HUES64 (cell line): ENCODE data around the gene RNF31.
A peak's percentile ranks its signal among the peaks of the same experiment; 100 is the strongest.

Experiments
- H3K27ac ChIP-seq: 2 replicates; pipeline ENCODE4 v1.7.0; 2013; ENCODE audit warnings: low read depth, low read length, inconsistent platforms
- H3K27me3 ChIP-seq: 2 replicates; pipeline ENCODE4 v1.6.1; 2013; ENCODE audit warnings: mild to moderate bottlenecking, low read length; ENCODE audit not compliant: insufficient read depth
- H3K36me3 ChIP-seq: 2 replicates; pipeline ENCODE4 v1.6.1; 2013; ENCODE audit warnings: mild to moderate bottlenecking, low read length; ENCODE audit not compliant: insufficient read depth
- H3K4me1 ChIP-seq: 2 replicates; pipeline ENCODE4 v1.6.1; 2013; ENCODE audit warnings: mild to moderate bottlenecking, low read length, moderate library complexity; ENCODE audit not compliant: insufficient read depth
- H3K4me3 ChIP-seq: 2 replicates; pipeline ENCODE4 v1.5.1; 2013; ENCODE audit warnings: mild to moderate bottlenecking, low read length, moderate library complexity
- H3K9ac ChIP-seq: 2 replicates; pipeline ENCODE4 v1.6.1; 2013; ENCODE audit warnings: mild to moderate bottlenecking, low read depth, low read length
- H3K9me3 ChIP-seq: 2 replicates; pipeline ENCODE4 v1.6.1; 2013; ENCODE audit warnings: low read depth, low read length; ENCODE audit not compliant: insufficient read depth
- WGBS: fragments of 150-250, 120-280 bp; methylation state at CpG from one replicate; pipeline ENCODE4 v1.1.7; 2013; ENCODE audit warnings: missing lambda C conversion rate; 5-methylcytosine and 5-hydroxymethylcytosine counted together

RNF31 gene

DNA sequence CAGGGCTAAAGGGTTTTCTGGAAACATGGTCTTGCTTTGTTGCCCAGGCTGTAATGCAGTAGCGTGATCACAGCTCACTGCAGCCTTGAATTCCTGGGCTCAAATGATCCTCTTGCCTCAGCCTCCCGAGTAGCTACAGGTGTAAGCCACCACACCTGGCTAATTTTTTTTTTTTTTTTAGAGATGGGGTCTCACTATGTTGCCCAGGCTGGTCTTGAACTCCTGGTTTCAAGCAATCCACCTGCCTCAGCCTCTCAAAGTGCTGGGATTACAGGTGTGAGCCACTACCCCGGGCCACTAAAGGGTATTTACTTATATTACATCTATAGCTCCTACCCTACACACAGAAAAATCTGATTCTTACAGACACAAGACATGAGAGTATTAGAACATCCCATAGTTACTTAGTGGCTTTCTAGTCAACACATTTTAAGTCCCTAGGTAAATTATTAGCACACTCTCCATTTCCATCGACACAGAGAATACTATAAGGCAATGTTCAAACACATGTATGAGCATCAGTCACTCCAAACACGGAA lies 38.9 kb upstream of the RNF31 start:
- 57% methylated on average over 5 of the region's 5 CpGs for WGBS
- Histone ChIP-seq H3K9ac (no peak overlapping the region), H3K9me3 (peaks cover 5% of the 10 kb centered on the region; the same call in 1 of the 2 replicates), H3K27ac (no peak overlapping the region), H3K36me3 (peaks cover 7% of the 10 kb centered on the region), H3K27me3 (no peaks in the 10 kb centered on the region), H3K4me3 (no peak overlapping the region), H3K4me1 (no peaks in the 10 kb centered on the region)

DNA sequence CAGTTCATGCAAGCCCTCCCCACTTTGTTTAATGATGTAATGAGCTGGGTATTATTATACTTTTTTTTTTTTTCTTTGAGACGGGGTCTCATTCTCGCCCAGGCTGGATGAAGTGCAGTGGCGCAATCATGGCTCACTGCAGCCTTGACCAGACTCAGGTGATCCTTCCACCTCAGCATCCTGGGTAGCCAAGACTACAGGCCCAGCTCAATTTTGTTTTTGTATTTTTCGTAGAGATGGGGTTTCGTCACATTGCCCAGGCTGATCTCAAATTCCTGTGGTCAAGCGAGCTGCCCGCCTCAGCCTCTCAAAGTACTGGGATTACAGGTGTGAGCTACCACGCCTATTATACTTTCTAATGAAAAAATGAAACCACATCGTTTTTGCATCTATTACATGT lies 37.2 kb upstream of the RNF31 start:
- 88% methylated on average over 9 of the region's 9 CpGs for WGBS
- H3K27ac ChIP-seq = no peak overlapping the region

DNA sequence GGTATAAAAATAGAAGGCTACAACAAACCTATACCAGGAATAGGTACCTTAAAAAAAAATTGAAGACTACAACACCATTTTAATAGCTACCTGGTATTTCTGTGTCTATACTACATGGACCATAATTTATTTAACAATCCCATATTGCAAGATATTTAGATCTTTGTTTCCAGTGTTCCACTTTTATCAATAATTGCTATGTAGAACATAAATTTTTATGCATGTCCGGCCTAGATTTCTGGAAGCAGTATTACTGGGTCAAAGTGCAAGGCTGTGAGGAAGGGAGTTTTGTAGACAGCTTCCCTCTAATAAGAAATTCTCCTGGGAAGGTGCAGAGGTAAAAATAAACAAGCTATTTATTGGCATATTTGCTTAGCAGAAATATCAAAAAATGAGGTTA lies 36.8 kb upstream of the RNF31 start:
- H3K36me3 ChIP-seq = no peaks in the 10 kb centered on the region
- no peak overlapping the region for H3K9ac ChIP-seq
- no peaks in the 10 kb centered on the region for H3K27me3 ChIP-seq
- H3K9me3 ChIP-seq = no peaks in the 10 kb centered on the region
- 100% methylated on average over 1 of the region's 1 CpG for WGBS
- no peaks in the 10 kb centered on the region; the same call in 1 of the 2 replicates for H3K4me1 ChIP-seq
- H3K27ac ChIP-seq = no peak overlapping the region
- H3K4me3 ChIP-seq = no peak overlapping the region

More for the DNA sequence above, 37.2 kb upstream of the RNF31 start:
- Histone ChIP-seq H3K4me3 (no peak overlapping the region), H3K27me3 (no peaks in the 10 kb centered on the region), H3K9ac (no peak overlapping the region), H3K9me3 (no peaks in the 10 kb centered on the region), H3K36me3 (no peaks in the 10 kb centered on the region), H3K4me1 (no peaks in the 10 kb centered on the region)

DNA sequence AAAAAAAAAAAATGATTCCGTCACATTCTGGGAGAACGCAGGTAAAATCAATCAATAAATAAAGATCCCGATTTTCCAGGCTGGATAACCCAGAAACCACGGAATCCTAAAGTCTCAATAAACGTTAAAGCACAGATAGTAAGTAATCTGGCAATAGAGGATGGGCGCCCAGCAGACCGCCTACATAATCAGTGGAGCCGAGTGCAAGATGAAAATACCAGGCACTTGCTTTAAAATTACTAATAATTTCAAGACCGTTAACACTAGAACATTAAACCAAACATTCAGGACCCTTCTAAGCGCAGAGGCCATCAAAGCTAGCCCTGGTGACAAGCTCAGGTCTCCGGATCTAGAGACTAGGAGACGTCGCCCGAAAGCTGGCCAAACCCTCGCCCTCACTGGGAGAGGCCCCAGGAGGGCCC lies 33.9 kb upstream of the RNF31 start:
- peak overlapping the region; percentile 70 for H3K9ac ChIP-seq
- H3K4me3 ChIP-seq = peak overlapping the region; percentile 89
- H3K36me3 ChIP-seq = peaks cover 19% of the 10 kb centered on the region
- H3K9me3 ChIP-seq = no peaks in the 10 kb centered on the region
- H3K27me3 ChIP-seq = no peaks in the 10 kb centered on the region
- peaks cover 5% of the 10 kb centered on the region; the same call in 1 of the 2 replicates for H3K4me1 ChIP-seq
- peak overlapping the region; percentile 94; the same call in 1 of the 2 replicates for H3K27ac ChIP-seq
- 19% methylated on average over 15 of the region's 15 CpGs for WGBS

DNA sequence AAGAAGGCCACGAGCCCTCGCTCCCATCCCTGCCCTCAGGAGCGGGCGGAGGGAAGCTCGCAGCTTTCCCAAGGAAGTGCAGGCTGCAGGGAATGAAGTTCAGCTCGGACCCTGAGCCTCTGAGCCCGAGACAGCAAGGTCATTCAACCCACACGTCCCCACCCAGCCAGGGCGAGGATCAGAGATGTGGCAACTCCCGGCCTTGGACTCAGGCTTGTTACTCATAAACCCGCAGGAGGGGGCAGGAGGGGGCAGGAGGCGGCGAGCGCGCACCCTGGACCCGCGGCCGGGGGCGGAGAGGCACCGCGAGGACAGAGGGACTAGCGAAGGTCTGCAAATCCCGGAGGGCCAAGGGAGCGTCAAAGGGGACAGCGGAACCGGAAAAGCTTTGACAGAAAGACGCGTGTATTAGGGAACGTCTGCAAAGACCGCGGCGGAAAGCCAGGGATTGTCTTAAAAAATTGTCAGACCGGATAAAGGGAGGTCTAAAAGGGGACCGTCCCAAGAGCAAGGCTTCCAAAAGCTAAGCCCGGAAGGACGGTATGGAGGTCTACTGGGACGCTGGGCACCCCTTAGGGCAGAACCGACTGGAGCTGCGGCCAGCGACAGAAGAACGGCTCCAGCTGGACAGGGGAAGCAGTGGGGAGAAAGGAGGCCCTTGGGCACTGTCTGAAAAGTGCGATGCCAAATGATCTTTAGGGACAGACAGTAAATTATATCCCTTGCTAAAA lies 33.3 kb upstream of the RNF31 start:
- Histone ChIP-seq H3K4me1 (peaks cover 5% of the 10 kb centered on the region; the same call in 1 of the 2 replicates), H3K27ac (peak overlapping the region; percentile 94), H3K36me3 (peaks cover 24% of the 10 kb centered on the region), H3K4me3 (peak overlapping the region; percentile 89), H3K27me3 (no peaks in the 10 kb centered on the region), H3K9ac (peak overlapping the region; percentile 70), H3K9me3 (no peaks in the 10 kb centered on the region)
- under 1% methylated on average over 42 of the region's 42 CpGs for WGBS

DNA sequence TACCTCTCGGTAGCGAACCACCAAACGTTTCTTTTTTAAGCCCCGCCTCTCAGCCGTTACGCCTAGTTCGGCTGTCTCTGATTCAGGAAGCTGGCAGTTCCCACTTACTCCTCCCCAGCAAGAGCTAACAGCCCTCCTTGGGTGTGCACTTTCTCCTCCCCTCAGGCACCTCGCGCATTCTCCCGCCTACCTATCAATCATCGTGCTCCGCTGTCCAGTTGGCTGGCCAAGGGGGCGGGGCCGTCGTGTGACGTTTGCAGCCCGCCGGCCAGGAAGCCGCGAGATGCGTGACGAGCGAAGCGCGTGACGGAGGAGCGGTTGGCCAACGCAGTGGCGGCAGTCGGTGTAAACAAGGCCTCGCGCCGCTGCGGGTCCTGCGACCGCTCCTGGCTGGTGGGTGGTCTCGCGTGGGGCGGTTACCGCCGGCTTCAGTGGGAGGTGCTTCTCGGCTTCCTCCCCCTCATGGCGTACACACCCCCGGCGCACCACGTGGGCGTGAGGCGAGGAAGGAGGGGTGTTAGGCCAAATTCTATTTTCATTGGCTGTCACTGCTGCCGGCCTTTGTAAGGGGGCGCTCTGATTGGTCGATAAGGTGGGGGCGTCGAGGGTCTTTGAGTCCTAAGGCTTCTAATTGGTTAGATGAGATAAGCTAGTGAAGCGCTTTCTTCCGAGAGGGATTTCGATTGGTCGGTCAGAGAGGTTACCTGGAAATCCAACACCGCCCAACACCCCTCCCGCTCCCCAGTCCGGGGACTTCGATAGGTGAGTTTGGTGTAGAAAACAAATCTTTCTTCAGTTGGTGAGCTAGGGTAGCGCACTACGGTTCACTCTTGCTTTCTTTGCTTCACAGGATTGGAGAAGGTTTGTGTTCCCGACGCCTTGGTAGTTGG lies 32.5 kb upstream of the RNF31 start, which contains the start of the genes DCAF11 and NRL:
Gene DCAF11 (plus strand): TSS at position 246 of the 890 bp plus-strand sequence. CDS start 818 bp downstream, outside the sequence.
Gene NRL (minus strand): TSS at position 418 of the 890 bp plus-strand sequence. CDS start 32,101 bp downstream, outside the sequence.
- Histone ChIP-seq H3K9ac (peak within 1 kb of the TSS; percentile 79), H3K27me3 (no peaks in the 10 kb centered on the region), H3K27ac (peak within 1 kb of the TSS; percentile 94), H3K9me3 (no peaks in the 10 kb centered on the region), H3K36me3 (peaks cover 32% of the 10 kb centered on the region), H3K4me3 (peak within 1 kb of the TSS; percentile 89), H3K4me1 (peaks cover 5% of the 10 kb centered on the region; the same call in 1 of the 2 replicates)
- WGBS = under 1% methylated on average over 57 of the region's 65 CpGs

DNA sequence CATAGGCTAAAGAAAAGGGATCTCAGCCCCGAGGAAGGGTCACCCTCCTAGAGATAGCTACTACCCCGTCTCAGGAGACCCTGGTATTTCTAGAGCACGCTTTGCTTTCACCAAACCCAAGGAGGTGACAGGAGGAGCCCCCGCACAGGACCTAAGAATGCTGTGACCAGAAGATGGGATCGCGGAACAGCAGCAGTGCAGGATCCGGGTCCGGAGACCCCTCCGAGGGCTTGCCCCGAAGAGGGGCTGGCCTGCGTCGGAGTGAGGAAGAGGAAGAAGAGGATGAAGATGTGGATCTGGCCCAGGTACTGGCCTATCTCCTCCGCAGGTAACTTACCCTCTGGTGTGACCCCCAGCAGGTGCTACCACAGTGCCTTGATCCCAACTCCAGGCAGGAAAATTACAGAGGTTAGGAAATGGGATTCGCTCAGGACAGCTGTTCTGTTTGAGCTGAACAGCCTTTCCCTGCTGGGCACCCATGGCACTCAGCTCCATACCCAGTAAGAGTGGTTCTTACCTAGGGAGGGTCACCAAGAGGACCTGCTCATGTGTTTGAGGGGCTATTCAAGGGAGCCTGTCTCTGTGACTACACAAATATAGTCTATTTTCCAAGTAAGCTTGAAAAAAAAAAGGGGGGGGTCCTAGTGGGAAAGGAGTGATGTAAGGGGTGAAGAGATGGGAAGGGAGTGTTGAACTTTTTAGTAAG lies 31.7 kb upstream of the RNF31 start:
- Histone ChIP-seq H3K36me3 (peaks cover 37% of the 10 kb centered on the region), H3K4me1 (peaks cover 5% of the 10 kb centered on the region; the same call in 1 of the 2 replicates), H3K9me3 (no peaks in the 10 kb centered on the region), H3K27me3 (no peaks in the 10 kb centered on the region), H3K4me3 (peak overlapping the region; percentile 89), H3K27ac (peak overlapping the region; percentile 53; the same call in 1 of the 2 replicates), H3K9ac (peak overlapping the region; percentile 67)
- 8% methylated on average over 14 of the region's 14 CpGs for WGBS

DNA sequence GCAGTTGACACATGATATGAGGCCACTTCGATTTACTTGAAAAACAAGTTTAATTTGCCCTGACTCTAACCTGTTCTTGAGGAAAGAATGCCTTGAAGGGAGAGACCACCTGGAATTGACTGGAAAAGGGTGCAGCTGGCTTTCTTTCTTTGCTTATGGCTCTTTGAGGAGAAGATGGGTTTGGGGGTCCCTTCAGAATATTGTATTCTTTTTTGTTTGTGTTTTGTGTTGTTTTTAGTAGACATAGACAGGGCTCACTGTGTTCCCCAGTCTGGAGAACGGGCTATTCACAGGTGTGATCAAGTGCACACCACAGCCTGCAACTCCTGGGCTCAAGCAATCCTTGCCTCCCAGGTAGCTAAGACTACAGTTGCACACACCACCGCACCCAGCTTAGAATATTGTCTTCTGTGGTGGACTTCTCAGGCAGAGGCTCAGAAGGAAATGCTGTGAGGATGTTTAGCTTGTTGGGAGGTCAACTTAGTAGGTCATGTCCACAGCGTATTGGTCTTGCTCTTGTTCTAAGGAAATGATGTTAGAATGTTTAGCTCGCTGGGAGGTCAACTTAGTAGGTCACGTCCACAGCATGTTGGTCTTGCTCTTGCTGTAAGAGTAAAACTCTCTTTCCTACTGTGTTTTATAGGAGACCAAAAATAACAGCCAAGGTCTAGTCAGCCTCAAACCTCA lies 31.0 kb upstream of the RNF31 start:
- Histone ChIP-seq H3K9ac (0 out of 2 replicates have a peak overlapping the region, but pooled peaks have one; percentile 67), H3K27me3 (no peaks in the 10 kb centered on the region), H3K36me3 (peaks cover 44% of the 10 kb centered on the region), H3K4me1 (peaks cover 5% of the 10 kb centered on the region; the same call in 1 of the 2 replicates), H3K4me3 (peak overlapping the region; percentile 89), H3K27ac (no peak overlapping the region), H3K9me3 (no peaks in the 10 kb centered on the region)
- WGBS = 93% methylated on average over 6 of the region's 6 CpGs

DNA sequence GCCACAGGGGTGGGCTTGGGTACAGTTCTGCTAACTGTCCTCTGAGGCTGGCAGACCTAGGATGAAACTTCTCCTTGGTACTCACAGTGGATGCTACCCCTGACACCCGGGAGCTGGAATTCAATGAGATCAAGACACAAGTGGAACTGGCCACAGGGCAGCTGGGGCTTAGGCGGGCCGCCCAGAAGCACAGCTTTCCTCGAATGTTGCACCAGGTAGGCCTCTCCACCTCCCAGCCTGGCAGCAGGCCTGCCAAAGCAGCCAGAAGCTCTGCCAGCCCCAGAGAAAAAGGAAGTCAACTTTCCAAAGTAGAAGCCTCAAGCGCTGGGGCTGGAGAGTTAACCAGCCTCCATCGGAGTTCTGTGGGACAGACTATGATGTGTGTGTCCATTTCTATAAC lies 30.1 kb upstream of the RNF31 start:
- no peak overlapping the region for H3K4me3 ChIP-seq
- H3K9me3 ChIP-seq = no peaks in the 10 kb centered on the region
- no peak overlapping the region for H3K27ac ChIP-seq
- peaks cover 49% of the 10 kb centered on the region for H3K36me3 ChIP-seq
- no peak overlapping the region for H3K9ac ChIP-seq
- 91% methylated on average over 6 of the region's 6 CpGs for WGBS
- peaks cover 5% of the 10 kb centered on the region; the same call in 1 of the 2 replicates for H3K4me1 ChIP-seq
- no peaks in the 10 kb centered on the region for H3K27me3 ChIP-seq

DNA sequence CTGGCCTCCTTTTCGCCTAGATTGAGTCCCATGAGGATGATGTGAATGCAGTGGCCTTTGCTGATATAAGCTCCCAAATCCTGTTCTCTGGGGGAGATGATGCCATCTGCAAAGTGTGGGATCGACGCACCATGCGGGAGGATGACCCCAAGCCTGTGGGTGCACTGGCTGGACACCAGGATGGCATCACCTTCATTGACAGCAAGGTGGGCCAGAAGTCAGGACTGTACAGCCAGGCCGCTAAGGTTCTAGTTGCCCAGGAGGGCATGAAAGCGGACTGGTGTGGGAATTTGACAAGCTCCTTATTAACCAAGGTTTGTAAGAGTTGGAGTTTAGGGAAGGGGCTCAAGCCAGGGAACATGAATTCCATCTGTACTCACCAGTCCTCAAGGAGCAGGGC lies 27.6 kb upstream of the RNF31 start:
- Histone ChIP-seq H3K27ac (no peak overlapping the region), H3K9me3 (no peaks in the 10 kb centered on the region), H3K9ac (no peak overlapping the region), H3K4me1 (peaks cover 5% of the 10 kb centered on the region; the same call in 1 of the 2 replicates), H3K4me3 (no peak overlapping the region), H3K36me3 (peaks cover 64% of the 10 kb centered on the region), H3K27me3 (no peaks in the 10 kb centered on the region)
- WGBS = 94% methylated on average over 6 of the region's 6 CpGs
